ENCODE results near the gene APBB1.

The APBB1 gene

DNA sequence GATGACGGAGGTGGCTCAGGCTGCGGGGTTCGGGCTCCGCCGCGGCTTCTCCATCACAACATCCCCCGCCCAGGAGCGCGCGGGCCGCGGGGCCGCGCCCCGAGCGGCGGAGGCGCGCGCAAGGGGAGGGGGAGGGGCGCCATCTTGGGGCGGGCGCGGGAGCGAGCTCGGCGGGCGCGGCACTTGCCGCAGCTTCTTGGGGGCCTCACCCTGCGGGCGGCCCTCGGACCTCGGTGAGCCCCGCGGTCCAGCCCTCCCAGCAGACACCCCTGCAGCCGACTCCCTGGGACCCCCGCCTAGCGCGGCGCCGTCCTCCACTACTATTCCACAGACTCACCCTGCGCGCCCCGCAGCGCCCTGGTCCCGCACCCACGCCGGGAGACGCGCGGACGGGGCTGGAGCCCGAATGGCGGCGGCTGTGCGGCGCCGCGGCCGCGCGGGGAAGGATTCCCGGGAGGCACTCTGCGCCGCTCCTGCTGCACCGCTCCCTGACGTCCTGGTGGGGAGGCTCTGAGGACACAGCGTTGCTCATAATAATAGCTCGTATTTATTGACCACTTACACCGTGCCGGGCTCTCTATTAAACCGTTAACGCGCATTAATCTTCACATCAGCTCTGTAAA lies at the start of gene APBB1:
Gene APBB1, minus strand, starts transcription at position 86 of the 623 bp plus-strand sequence. CDS start 7,747 bp downstream, outside the sequence.
- no peak for DNase-seq

DNA sequence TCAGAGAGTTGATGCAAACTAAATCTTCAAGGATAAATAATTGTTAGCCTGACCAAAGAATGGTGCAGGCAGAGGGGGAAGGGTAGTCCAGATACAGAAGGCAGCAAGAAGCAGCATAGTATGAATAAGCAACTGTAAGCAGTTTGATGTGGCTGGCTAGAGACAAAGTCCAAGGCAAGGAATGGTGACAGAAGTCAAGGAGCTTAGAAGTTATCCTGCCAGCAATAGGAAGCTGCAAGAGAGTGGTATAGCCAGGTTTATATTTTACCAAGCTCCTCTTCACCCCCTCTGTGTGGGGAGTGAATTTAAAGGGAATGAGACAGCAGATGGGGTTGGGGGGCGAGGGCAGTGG lies 40.2 kb upstream of the APBB1 start:
- no peak for DNase-seq

DNA sequence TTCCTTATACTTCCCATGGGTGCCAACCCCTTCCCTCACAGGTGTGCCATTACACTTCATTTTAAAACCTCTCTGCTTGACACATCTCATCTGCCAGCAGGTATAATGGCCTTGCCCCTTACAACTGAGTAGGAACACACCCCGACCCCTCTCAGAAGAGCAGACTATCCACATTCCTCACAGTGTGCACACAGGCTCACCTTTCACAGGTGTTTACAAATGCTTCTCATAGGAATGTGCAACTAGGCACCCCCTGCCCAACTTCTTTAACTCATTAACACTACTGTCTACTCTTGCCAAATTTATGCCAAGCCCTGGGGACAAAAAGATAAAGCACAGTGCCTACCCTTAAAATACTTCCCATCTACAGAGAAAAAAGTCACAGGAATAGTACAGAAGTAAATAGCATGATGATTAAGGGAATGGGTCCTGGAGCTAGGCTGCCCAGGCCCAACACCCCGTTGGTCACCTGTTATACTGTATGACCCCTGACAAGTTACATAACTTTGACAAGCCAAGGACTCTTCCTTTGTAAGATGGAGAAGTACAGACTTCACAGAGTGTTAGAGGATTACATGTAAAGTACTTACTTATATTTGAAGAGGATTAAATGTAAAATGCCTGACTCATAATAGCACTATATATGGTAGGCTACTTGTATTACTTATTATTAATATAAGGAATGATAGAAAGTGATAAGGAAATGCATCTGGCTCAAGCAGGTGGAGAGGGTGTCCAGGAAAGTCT lies 39.6 kb upstream of the APBB1 start:
- no peak for DNase-seq

DNA sequence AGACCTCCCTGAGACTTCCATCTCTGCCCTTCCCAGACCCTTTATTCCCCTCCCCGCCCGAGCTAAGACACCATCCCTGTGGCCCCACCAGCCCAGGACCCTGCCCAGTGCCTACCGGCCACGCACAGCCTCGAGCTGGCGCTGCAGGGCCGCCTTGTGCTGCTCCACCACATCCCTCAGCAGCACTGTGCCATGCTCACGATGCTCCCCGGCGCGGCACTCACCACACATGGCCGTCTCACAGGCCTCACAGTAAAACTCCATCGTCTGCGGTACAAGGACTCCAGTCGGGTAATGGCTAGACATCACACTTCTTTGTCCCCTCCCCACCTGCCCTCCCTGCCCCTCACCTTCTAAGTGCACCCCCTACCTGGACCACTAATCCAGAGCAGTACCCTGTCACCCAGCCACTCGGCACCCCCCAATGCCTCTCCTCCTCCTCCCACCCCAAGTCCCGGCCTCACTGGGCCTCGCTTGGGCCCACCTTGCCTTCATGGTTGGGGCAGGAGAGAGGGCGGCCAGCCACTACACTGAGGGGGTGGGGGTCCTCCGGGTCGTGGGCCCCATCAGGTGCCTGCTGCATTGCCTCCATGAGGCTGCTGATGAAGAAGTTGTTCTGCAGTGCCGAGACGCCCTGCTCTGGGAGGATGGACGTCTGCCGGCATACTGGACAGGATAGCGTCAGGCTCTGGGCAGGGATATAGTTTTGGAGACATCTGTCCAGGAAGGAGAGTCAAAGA lies 38.9 kb upstream of the APBB1 start:
- no peak for DNase-seq

DNA sequence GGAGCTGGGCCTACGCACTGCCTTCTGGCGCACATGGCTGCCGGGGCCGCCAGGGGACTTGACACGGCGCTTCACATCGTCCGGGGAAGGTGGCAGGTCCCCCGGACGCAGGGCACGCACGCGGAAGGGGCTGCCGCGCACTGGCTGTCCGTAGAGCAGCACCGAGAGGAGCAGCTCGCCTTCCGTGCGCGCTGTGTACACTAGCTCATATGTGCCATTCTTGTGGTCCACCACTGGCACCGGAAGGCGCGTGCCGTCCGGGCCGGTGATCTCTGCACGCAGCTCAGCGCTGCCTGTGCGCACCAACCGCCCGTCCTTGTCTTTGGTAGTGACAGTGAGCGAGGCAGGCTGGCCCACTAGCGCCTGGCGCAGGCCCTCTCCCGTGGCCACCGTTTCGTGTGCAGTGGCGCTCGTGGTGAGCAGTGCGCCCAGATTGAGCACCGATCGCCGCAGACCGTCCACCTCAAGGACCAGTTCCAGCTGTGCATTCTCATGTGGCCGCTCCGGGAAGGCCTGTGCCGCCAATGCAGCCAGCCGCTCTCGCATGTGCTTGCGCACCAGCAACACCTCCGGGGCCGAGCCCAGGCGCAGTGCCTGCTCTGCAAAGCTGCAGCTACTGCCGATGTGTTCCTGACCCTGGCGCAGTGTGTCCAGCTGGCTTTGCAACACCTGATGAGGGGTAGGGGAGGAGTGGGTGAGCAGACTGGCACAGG lies 37.6 kb upstream of the APBB1 start:
- no peak for DNase-seq

DNA sequence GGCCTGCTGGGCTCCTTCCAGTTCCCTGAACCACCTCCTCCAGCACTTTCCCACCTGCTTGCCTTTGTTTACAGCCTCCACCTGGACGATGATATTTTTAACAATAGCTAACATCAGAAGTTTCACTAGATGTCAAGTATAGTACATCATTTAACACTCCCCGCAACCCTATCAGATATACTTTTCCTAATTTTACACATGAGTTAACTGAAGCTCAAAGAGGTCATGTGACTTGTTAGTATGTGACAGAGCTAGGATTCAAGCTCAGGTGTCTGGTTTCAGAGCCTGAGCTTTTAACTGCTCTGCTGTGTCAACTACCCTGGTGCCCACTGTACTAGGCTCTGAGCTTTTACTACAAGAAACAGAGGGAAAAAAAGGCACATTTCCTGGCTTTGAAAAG lies 36.2 kb upstream of the APBB1 start:
- no peak for DNase-seq

DNA sequence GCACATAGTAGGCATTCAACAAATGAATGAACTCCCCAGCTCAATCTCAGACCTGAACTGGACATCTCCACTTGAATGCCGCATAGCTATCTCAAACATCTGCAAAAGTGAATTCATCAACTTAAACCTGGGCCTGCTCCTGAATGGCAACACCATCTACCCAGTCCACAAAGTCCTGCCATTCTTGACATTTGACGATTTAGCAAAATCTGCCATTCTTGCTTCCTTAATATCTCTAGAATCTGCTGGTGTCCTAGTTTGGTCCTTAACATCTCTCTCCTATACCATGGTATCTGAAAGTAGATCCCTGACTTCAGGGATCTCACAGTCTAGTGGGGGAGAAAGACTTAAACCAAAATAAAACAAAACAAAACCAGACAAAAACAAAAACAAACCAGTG lies 34.3 kb upstream of the APBB1 start:
- no peak for DNase-seq

DNA sequence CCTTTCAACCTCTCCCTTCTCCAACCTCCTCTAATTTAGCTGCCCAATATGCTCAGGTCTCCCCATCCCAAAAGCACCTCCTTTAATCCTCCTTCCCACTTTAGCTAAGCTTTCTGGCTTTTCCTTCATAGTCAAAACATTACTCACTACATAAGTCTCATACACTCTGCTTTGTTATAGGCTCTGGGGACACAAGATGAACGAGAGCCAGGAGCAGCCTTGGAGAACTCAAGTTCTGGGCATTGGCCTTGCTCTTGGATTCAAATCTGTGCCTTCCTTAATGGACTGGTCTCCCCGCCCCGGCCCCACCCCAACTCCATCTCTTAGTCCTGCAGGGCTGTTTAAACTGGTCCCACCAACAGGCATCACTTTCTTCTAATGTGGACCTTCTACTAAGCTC lies 33.3 kb upstream of the APBB1 start:
- no peak for DNase-seq

DNA sequence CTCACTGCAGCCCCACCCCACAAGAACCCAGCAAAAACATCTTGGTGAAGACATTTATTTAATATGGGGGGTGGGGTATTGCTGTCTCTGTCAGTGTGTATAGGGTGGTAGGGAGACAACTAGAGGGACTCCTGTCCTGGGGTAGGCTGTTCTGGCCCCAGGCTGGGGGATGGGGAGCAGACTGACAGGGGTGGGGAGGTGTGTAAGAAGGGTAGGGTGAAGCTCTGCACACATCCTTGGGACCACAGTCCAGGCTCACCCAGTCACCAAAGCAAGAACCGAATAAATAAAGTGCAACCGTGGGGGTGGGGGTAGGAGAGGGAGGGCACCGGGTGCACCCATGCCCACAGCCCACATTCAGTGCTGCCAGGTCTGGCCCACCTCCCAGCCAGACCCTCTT lies 29.7 kb upstream of the APBB1 start:
- no peak for DNase-seq

DNA sequence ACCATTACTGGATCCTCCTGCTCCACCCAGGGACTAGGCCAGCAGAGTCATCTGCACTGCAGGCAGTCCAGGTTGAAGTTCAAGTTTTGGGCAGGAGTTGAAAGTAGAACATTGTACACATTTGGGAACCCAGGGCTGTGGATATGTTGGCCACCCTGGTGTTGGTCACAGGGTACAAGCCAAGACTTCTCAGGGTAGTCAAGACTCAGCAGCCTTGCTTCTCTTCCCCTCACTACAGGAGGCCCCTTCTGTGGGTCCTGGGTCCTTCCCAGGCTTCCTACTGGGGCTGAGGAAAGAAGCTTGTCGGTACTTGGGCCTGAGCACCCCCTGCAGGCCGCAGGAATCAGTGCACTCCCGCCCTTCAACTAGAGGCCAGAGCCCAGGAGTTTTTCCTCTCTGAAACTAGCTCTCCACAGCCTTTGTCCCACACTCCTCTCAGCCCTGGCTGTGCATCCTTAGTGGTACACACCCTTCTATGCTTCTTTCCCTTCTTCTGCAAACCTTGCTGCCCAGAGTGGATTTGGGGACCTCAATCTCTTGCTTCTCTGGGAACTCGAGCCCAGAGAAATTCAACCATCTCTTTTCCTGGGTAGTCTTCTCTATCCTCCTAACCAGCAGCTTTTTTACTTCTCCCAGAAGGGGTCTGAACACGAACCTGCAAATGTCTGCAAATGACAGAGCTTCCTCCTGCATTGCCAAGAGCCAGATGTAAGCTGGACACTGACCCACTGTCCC lies 24.5 kb upstream of the APBB1 start:
- DNase-seq = no peak

DNA sequence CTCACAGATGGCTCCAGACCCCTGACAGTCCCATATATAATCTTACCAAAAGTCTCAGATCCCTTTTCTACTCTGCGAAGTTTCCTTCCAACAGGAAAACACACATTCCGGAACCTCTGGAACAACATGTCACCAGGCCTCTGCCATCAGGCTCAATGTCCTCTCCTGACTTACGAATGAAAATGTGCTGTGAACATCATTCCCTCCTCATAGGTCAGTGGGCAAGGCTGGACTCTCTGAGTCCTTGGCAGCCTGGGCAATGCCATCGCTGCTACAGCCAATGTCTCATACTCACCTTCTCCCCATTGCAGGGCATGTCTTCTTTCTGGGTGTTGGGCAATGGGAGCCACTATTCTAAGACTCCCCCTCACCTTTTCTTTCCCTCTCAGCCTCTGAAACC lies 23.5 kb upstream of the APBB1 start:
- DNase-seq = no peak

DNA sequence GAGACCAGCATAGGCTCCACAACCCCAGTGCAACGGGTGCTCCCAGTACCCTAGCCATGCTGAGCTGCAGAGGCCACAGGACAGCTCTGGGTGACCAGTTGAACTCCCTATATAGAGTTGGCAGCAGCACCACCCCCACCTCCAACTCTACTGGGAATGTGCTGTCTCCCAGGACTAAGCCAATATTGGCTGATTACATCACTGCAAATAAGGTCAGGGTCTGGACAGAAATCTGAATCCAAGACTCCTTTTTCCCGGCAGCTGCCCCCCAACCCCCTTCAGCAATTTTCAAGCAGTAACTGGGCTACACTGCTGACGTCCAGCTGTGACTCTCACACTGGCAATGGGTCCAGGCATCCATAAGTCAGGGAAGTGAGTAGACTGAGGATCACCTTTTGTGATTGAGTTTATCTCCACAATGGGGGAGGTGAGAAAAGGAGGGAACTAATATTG lies 22.0 kb upstream of the APBB1 start, which contains the start of gene HPX:
Gene HPX, minus strand, starts transcription at position 82 of the 453 bp plus-strand sequence. Its CDS starts 24 bp downstream, at position 58.
- DNase-seq = no peak

DNA sequence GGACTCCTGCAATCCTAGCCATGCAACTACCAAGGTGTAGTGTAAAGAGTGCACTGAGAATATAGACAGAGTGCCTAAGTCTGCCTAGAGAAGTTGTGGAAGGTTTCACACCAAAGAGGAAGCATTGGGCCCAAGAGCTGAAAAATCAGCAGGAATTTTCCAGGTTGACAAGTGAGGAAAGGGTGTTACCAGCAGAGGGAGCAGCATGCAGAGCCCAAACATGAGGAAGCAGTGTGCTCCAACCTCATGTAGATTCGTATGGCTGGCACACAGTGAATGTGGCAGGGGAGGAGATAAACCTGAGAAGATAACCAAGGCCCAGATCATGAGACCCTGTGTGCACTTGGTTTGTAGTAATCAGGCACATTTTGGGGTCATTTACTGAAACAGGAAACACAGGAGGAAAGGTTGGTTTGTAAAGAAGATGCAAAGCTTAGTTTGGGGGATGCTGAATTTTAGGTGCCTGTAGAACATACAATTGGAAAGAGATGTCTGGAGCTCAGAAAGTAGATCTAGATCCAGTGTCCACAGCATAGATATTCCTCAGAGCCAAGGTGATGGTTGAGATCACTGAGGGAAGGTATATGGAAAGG lies 20.2 kb upstream of the APBB1 start:
- DNase-seq = no peak

DNA sequence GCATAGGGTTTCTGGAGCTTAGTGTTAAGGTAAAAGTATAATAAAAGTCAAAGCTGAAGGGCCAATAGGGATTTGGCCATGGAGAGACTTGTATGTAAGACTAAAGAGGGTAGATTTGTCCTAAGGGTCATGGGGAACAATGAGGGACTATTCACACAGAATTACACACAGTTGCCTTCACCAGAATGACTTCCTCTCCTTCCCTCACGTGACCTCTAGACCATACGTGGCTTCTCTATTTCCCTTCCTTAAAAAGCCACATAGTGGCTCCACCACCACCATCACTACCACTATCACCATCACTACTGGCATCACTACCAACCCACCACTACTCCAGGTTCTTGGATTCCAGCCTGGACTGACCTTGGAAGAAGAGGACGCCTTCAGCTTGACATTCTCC lies 19.1 kb upstream of the APBB1 start:
- DNase-seq = no peak

DNA sequence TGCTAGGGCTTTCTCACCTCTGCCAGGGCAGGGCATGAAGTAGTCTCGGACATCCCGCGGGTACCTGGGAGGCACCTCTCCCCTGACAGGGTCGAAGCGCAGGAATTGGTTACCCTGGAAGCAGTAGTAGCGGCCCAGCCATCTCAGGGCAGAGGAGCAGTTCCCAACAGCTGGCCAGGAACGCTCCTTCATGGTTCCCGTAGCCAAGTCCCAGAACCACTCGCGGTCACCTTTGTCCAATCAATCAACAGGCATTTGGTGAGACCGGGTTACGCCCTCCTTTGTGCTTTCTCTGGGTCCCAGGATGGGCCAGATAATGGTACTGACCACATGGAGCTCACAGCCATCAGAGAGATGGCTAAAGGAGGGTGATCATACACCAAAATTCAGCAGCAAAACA lies 18.5 kb upstream of the APBB1 start:
- DNase-seq = no peak

DNA sequence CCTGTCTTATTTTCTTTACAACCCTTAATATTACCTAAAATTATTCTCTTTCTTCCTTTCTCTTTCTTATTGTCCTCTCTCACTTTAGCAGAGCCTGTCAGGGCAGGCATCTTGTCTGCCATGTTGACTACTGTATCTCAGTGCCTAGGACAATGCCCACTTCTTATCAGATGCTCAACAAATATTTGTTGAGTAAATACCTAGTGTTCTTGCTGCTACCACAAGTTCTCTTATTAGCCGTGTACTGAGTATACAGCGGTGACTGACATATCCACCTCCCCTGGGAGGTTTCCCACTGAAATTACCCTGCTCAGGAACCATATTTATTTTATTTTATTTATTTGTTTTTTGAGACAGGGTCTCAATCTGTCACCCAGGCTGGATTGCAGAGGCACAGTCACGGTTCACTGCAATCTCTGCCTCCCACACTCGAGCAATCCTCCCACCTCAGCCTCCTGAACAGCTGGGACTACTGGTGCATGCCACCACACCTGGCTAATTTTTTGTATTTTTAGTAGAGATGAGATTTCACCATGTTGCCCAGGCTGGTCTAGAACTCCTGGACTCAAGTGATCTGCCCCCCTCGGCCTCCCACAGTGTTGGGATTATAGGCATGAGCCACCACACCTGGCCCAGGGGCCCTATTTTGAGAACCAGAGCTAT lies 15.2 kb upstream of the APBB1 start:
- DNase-seq = no peak

DNA sequence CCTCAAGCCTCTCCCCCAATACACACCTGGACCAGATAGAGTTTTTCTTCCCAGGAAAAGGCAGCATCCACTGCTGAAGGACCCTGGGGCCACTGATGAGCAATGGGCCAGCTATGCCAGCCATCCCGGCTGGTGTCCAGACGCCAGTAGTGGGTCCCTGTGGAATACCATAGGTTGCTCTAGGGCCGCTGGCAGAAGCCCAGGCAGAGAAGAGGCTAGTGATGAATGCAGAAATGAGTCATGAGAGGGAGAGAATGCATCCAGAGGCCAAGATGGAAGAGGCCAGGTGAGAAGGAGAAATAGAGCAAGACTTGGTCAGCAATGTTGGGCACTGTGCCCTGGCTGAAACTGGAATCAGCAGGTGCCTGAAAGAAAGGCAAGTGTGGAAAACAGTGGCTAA lies 13.0 kb upstream of the APBB1 start:
- DNase-seq = no peak

DNA sequence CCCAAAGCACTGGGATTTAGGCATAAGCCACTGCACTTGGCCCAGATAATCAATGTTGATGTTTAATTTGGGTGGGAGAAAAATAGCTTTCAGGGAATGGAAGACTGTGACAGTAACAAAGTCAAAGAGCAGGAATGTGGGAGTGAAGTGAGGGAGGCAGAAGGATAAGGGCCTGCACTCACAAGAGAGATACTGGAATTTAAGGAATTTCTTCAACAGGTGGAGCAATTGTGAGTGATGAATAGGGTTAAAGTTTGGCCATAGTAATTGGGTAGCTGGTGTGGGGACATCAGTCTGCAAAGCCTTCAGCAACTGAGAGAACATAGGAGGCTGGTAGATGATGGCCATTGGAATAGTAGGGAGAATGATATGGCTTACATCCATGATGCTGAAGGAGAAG lies 8.6 kb upstream of the APBB1 start:
- no peak for DNase-seq

DNA sequence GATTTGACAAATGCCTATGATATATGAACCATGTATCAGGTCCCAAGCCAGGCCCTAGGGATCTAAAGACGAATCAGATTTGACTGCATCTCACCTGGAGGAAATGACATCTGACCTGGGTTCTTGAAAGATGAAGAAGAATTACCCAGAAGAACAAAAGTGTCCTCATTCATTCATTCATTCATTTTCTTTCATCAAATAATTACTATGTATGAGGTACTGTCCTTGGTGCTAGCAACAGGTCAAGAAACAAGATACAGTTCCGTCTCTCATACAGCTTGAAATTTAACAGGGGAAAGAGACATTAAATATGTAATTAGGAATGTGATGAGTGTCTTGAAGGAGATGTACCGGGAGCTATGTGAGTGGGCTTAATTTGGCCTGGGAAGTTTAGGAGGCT lies 1.8 kb upstream of the APBB1 start:
- DNase-seq = no peak

DNA sequence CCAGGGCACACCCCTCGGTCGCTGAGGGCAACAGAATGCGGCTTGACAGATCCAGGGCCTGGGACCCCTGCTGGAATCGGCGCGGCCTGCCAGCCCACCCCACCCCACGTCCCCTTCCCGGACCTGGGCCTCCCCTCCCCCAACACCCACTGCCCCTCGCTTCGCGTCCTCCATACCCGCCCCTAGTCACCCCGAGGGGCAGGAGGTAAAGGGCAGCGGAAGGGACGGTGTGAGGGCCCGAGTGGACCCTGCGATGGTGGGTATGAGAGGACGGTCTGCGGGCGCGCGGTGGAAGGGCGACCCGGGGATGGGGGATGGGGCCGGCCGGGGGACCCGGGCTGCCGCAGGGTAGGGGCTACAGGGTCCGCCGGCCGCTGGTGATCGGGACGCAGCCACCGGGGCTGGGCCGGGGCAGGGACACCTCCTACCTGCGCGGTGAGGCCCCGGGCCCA lies 311 bp downstream of the APBB1 start:
- DNase-seq = no peak

DNA sequence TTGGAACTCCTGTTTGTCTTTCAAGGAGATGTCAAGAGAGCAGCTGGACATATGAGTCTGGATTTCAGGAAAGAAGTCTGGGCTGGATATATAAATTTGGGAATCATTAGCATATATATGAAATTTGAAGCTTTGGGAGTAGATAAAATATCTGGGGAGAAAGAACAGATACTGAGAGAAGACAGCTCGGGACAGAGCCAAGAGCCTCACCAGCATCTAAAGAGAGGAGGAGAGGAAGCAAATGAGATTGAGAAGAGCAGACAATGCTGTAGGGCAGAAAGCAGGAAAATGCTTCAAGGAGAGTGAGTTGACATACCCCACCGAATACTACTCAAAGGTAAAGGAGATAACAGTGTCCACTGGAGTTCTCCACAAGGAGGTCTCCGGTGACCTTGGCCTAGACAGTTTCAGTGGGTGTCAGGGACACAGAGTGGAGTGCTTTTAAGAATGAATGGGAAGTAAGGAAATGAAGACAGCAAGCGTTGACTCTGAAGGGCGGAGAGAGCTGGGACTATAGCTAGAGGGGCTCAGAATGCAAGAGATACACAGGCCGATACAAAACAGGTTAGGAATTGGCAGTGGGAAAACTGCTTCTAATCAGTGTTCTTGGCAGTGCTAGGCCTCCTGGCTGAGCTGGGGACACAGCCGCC lies 862 bp downstream of the APBB1 start:
- DNase-seq = no peak
